ENCODE data around the gene TXK. TPM values are rescaled to one million over a fixed set of nuclear protein-coding genes. Genes with fewer than 3 reads are reported as not detected.
A peak's percentile ranks its signal among the peaks of the same experiment; 100 is the strongest.

Gene TXK
- total RNA-seq, 1 donor from 2014 or later: 0.50 TPM

DNA sequence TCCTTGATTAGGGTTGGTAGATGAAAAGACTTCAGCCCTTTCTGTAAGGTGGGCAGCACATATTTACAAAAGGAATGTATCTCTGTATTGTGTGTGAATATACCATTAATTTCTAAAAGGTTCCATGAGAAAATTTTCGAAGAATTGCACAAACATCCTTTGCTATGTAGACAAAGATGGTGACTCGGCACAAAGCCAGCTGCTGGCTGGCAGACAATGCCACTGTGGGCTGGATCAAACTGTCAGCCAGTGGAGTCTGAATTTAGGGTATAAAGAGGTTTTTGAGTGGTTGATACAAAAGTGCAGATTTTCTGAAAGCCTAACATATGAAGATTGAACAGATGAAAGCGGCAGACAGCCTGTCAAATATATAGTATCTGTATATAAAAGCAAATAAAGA, 5.6 kb upstream of the TXK start:
- Histone ChIP-seq H3K27me3 (ENCODE audit: insufficient read depth, low read length) (no peaks in the 10 kb centered on the region), H3K79me2 (ENCODE audit: insufficient read depth, low read length) (no peaks in the 10 kb centered on the region), H3K27ac (ENCODE audit: low read depth, low read length) (no peak overlapping the region), H3K36me3 (ENCODE audit: insufficient read depth, low read length) (no peaks in the 10 kb centered on the region), H3K4me3 (ENCODE audit: insufficient read depth, low read depth, low read length) (no peak overlapping the region), H2AFZ (ENCODE audit: low read depth, low read length) (no peak overlapping the region), H4K20me1 (ENCODE audit: insufficient read depth, low read length) (no peaks in the 10 kb centered on the region), H3K9me3 (ENCODE audit: insufficient read depth, low read depth, low read length) (no peaks in the 10 kb centered on the region), H3K4me1 (ENCODE audit: insufficient read depth, low read length) (no peaks in the 10 kb centered on the region), H3K9ac (ENCODE audit: low read length) (no peak overlapping the region), H3K4me2 (ENCODE audit: low read length) (no peak overlapping the region)
- Mint-ChIP-seq H3K36me3 (ENCODE audit: low read depth, unreplicated experiment) (peaks cover 5% of the 10 kb centered on the region), H3K27ac (ENCODE audit: unreplicated experiment) (peak overlapping the region; percentile 50), H3K4me3 (ENCODE audit: unreplicated experiment) (no peak overlapping the region), H3K9me3 (ENCODE audit: unreplicated experiment) (no peaks in the 10 kb centered on the region), H3K4me1 (ENCODE audit: low read depth, unreplicated experiment) (peaks cover 11% of the 10 kb centered on the region), H3K27me3 (ENCODE audit: low read depth, unreplicated experiment) (no peaks in the 10 kb centered on the region)
- no peak for TF ChIP-seq EZH2 (IDR thresholded peaks at IDR 0.05; ENCODE audit: insufficient read depth, low read length)
- TF ChIP-seq, protein P1, sequence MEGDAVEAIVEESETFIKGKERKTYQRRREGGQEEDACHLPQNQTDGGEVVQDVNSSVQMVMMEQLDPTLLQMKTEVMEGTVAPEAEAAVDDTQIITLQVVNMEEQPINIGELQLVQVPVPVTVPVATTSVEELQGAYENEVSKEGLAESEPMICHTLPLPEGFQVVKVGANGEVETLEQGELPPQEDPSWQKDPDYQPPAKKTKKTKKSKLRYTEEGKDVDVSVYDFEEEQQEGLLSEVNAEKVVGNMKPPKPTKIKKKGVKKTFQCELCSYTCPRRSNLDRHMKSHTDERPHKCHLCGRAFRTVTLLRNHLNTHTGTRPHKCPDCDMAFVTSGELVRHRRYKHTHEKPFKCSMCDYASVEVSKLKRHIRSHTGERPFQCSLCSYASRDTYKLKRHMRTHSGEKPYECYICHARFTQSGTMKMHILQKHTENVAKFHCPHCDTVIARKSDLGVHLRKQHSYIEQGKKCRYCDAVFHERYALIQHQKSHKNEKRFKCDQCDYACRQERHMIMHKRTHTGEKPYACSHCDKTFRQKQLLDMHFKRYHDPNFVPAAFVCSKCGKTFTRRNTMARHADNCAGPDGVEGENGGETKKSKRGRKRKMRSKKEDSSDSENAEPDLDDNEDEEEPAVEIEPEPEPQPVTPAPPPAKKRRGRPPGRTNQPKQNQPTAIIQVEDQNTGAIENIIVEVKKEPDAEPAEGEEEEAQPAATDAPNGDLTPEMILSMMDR (IDR thresholded peaks at IDR 0.05; ENCODE audit: insufficient read depth, low read depth, low read length): no peak
- FAIRE-seq: no peak
- DNase-seq (ENCODE audit: low read depth): no peak

DNA sequence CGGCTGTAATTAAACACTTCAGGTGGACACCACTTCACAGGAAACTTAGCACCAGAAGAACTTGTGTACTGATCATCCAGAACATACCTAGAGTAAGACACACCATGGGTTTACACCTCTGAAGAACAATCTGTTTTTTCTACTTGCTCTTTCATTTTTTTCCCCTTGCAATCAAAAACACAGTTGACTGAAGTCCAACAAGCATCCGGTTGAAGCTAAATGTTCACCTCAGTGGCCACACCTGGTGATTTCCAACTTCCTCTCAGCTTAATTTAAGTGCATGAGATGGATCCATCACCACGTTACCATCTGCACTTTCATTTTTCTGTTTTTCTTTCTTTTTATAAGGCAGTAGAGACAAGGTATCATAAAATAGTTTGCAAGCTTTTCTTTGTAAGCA, 4.9 kb upstream of the TXK start:
- H3K4me1 Mint-ChIP-seq (ENCODE audit: low read depth, unreplicated experiment): peaks cover 11% of the 10 kb centered on the region
- peaks cover 5% of the 10 kb centered on the region for H3K36me3 Mint-ChIP-seq (ENCODE audit: low read depth, unreplicated experiment)
- H3K4me3 ChIP-seq (ENCODE audit: insufficient read depth, low read depth, low read length): no peak overlapping the region
- H3K36me3 ChIP-seq (ENCODE audit: insufficient read depth, low read length): no peaks in the 10 kb centered on the region
- no peaks in the 10 kb centered on the region for H4K20me1 ChIP-seq (ENCODE audit: insufficient read depth, low read length)
- H3K9ac ChIP-seq (ENCODE audit: low read length): no peak overlapping the region
- H3K27me3 ChIP-seq (ENCODE audit: insufficient read depth, low read length): no peaks in the 10 kb centered on the region
- H3K4me2 ChIP-seq (ENCODE audit: low read length): no peak overlapping the region
- DNase-seq (ENCODE audit: low read depth): no peak
- H3K27ac ChIP-seq (ENCODE audit: low read depth, low read length): no peak overlapping the region
- no peak overlapping the region for H3K4me3 Mint-ChIP-seq (ENCODE audit: unreplicated experiment)
- no peaks in the 10 kb centered on the region for H3K79me2 ChIP-seq (ENCODE audit: insufficient read depth, low read length)
- H3K9me3 ChIP-seq (ENCODE audit: insufficient read depth, low read depth, low read length): no peaks in the 10 kb centered on the region
- no peak overlapping the region for H2AFZ ChIP-seq (ENCODE audit: low read depth, low read length)
- no peak for FAIRE-seq
- H3K9me3 Mint-ChIP-seq (ENCODE audit: unreplicated experiment): no peaks in the 10 kb centered on the region
- H3K27me3 Mint-ChIP-seq (ENCODE audit: low read depth, unreplicated experiment): no peaks in the 10 kb centered on the region
- H3K4me1 ChIP-seq (ENCODE audit: insufficient read depth, low read length): no peaks in the 10 kb centered on the region
- no peak overlapping the region for H3K27ac Mint-ChIP-seq (ENCODE audit: unreplicated experiment)
- TF ChIP-seq, protein P1 (IDR thresholded peaks at IDR 0.05; ENCODE audit: insufficient read depth, low read depth, low read length): no peak
- no peak for TF ChIP-seq EZH2 (IDR thresholded peaks at IDR 0.05; ENCODE audit: insufficient read depth, low read length)

DNA sequence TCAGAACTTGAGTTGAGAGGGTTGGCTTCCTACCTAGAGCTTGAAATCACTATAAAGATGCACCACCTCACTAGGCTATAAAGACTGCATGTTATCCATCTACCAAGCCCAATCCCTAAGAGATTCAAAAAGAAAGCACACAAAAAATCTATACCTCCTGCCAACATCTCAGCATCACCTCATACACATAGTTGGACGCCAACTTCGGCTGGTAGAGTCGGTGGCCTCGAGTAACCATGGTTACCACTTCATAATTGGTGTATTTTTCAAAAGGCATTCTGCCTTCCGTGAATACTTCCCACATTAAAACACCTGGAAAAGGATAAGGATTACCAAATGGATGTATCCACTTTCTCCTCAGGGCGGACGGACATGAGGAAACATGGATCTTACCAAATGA, 4.5 kb upstream of the TXK start:
- no peaks in the 10 kb centered on the region for H3K27me3 ChIP-seq (ENCODE audit: insufficient read depth, low read length)
- H3K4me1 ChIP-seq (ENCODE audit: insufficient read depth, low read length): no peaks in the 10 kb centered on the region
- TF ChIP-seq EZH2 (IDR thresholded peaks at IDR 0.05; ENCODE audit: insufficient read depth, low read length): no peak
- TF ChIP-seq, protein P1 (IDR thresholded peaks at IDR 0.05; ENCODE audit: insufficient read depth, low read depth, low read length): no peak
- Mint-ChIP-seq H3K27me3 (ENCODE audit: low read depth, unreplicated experiment) (no peaks in the 10 kb centered on the region), H3K4me3 (ENCODE audit: unreplicated experiment) (no peak overlapping the region), H3K9me3 (ENCODE audit: unreplicated experiment) (no peaks in the 10 kb centered on the region), H3K4me1 (ENCODE audit: low read depth, unreplicated experiment) (peaks cover 11% of the 10 kb centered on the region), H3K27ac (ENCODE audit: unreplicated experiment) (no peak overlapping the region), H3K36me3 (ENCODE audit: low read depth, unreplicated experiment) (peaks cover 5% of the 10 kb centered on the region)
- H3K36me3 ChIP-seq (ENCODE audit: insufficient read depth, low read length): no peaks in the 10 kb centered on the region
- DNase-seq (ENCODE audit: low read depth) (no peak), FAIRE-seq (no peak)
- H3K4me3 ChIP-seq (ENCODE audit: insufficient read depth, low read depth, low read length): no peak overlapping the region
- H4K20me1 ChIP-seq (ENCODE audit: insufficient read depth, low read length): no peaks in the 10 kb centered on the region
- no peaks in the 10 kb centered on the region for H3K9me3 ChIP-seq (ENCODE audit: insufficient read depth, low read depth, low read length)
- no peak overlapping the region for H3K27ac ChIP-seq (ENCODE audit: low read depth, low read length)
- no peaks in the 10 kb centered on the region for H3K79me2 ChIP-seq (ENCODE audit: insufficient read depth, low read length)
- no peak overlapping the region for H3K4me2 ChIP-seq (ENCODE audit: low read length)
- no peak overlapping the region for H2AFZ ChIP-seq (ENCODE audit: low read depth, low read length)
- H3K9ac ChIP-seq (ENCODE audit: low read length): no peak overlapping the region

Data from astrocyte (in vitro differentiated cells and primary cell).